ENCODE results near the gene FGF3. TPM values are rescaled to one million over a fixed set of nuclear protein-coding genes. Genes with fewer than 3 reads are reported as not detected.

FGF3 gene
- polyA plus RNA-seq, 2 donors, result not detected

DNA sequence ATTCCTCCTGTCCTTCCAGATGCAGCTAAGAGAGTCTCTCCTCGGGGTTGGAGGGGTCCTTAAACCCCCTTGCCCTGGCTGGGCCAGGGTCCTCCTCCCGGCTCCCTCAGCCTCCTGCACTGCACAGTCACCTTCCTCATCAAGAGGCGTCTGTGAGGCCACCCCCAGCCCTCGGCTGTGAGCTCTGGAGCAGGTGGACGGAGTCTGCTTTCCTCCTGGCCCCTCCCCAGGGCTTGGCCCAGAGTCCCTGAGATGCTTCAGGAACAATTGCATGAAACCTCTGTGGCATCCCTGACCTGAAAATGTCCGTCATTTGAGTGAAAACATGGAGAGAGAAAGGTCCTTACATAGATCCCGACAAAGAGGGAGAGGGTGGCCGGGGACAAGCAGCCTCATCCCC is 6.7 kb upstream of the FGF3 start:
- Histone ChIP-seq H3K27ac (ENCODE audit: low read depth in 2 of 2, low read length in 1 of 2) (no peak overlapping the region), H3K36me3 (ENCODE audit: control insufficient read depth in 2 of 2, insufficient read depth in 2 of 2, low read length in 1 of 2) (no peaks in the 10 kb centered on the region), H3K27me3 (ENCODE audit: control insufficient read depth in 1 of 2, insufficient read depth in 2 of 2, low read length in 2 of 2) (no peaks in the 10 kb centered on the region), H3K9me3 (ENCODE audit: control insufficient read depth in 2 of 2, insufficient read depth in 1 of 2, low read depth in 1 of 2, low read length in 1 of 2) (peaks cover 0 to 4% of the 10 kb centered on the region in 2 donors), H3K4me1 (ENCODE audit: control insufficient read depth in 2 of 2, insufficient read depth in 2 of 2, low read length in 1 of 2) (no peaks in the 10 kb centered on the region), H3K4me3 (ENCODE audit: low read depth in 1 of 2, low read length in 2 of 2) (no peak overlapping the region)
- WGBS, 2 donors, result 47 to 60% methylated on average over 8 of the region's 8 CpGs

DNA sequence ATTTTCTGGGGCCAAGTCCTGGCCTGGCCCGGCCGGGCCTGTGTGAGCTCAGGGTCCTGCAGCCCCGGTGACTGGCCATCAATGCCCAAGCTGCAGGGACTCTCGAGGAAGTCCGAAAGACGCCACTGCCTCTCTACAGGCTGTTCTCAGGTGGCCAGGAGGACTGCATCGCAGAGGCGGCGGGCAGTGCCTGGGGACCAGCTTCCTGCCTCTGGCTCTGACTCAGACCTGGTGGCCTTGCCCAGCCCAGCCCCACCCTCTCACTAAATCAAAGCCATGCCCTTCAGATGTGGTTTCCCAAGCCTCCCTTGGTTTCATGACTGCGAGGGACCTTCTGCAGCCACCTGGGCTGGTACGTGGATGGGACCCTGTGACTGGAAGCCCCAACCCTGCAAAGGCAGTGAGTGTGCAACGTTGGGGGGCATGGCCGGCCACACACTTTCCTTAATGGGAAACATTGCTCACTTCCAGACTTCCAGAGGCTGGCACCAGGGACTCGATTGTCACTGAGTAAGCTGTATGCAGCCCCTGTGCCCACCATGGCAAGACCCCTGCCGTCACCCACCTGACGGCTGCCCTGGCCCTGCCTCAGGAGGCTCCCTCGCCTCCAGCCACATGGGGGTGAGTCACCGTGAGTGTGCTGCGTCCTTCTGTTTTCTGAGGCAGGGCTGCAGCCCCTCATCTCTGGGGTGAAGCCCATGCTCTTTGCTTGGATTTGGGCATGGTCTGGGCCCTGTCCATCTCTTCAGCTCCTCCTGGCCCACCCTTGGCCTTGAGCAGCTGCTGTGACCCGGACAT is 6.0 kb upstream of the FGF3 start:
- no peaks in the 10 kb centered on the region for H3K4me1 ChIP-seq (ENCODE audit: control insufficient read depth in 2 of 2, insufficient read depth in 2 of 2, low read length in 1 of 2)
- H3K27me3 ChIP-seq (ENCODE audit: control insufficient read depth in 1 of 2, insufficient read depth in 2 of 2, low read length in 2 of 2), result peaks cover under 1 to 4% of the 10 kb centered on the region in 2 donors
- H3K9me3 ChIP-seq (ENCODE audit: control insufficient read depth in 2 of 2, insufficient read depth in 1 of 2, low read depth in 1 of 2, low read length in 1 of 2), result peaks cover 0 to 4% of the 10 kb centered on the region in 2 donors
- H3K4me3 ChIP-seq (ENCODE audit: low read depth in 1 of 2, low read length in 2 of 2), result no peak overlapping the region
- H3K36me3 ChIP-seq (ENCODE audit: control insufficient read depth in 2 of 2, insufficient read depth in 2 of 2, low read length in 1 of 2), result no peaks in the 10 kb centered on the region
- no peak overlapping the region for H3K27ac ChIP-seq (ENCODE audit: low read depth in 2 of 2, low read length in 1 of 2)
- 69 to 72% methylated on average over 20 of the region's 20 CpGs for WGBS, 2 donors

DNA sequence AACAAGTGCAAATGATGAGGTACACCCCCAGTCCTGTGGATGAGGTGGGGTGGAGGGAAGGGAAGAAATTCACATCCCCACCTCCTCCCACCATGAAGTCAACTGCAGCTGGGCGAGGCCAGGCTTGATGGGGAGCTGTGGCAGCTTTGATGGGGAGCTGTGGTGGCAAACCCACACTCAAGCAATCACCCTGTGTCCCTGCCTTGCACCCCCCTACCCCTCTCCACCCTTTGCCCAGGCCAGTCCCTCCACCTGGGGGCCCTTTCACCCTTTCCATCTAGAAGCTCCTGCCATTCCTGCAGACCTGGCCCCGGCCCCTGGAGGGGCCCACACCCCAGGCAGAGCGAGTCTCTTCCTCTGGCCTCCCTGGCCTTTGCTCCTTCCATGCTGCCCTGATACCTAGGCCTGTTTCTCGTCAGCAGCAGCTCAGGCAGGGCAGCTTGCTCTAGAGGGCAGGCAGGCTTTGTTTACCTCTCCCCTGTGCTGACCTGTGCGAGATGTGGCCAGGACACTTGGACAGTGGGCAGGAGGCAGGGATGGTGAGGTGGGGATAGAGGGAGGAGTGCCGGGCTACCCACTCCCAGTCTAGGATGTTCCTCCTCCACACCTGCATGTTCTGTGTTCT is 4.5 kb upstream of the FGF3 start:
- WGBS, 2 donors, result 57 to 60% methylated on average over 6 of the region's 6 CpGs
- Histone ChIP-seq H3K27me3 (ENCODE audit: control insufficient read depth in 1 of 2, insufficient read depth in 2 of 2, low read length in 2 of 2) (peaks cover 7 to 12% of the 10 kb centered on the region in 2 donors), H3K27ac (ENCODE audit: low read depth in 2 of 2, low read length in 1 of 2) (no peak overlapping the region), H3K4me1 (ENCODE audit: control insufficient read depth in 2 of 2, insufficient read depth in 2 of 2, low read length in 1 of 2) (no peaks in the 10 kb centered on the region), H3K4me3 (ENCODE audit: low read depth in 1 of 2, low read length in 2 of 2) (no peak overlapping the region), H3K9me3 (ENCODE audit: control insufficient read depth in 2 of 2, insufficient read depth in 1 of 2, low read depth in 1 of 2, low read length in 1 of 2) (peaks cover 0 to 4% of the 10 kb centered on the region in 2 donors), H3K36me3 (ENCODE audit: control insufficient read depth in 2 of 2, insufficient read depth in 2 of 2, low read length in 1 of 2) (no peaks in the 10 kb centered on the region)

DNA sequence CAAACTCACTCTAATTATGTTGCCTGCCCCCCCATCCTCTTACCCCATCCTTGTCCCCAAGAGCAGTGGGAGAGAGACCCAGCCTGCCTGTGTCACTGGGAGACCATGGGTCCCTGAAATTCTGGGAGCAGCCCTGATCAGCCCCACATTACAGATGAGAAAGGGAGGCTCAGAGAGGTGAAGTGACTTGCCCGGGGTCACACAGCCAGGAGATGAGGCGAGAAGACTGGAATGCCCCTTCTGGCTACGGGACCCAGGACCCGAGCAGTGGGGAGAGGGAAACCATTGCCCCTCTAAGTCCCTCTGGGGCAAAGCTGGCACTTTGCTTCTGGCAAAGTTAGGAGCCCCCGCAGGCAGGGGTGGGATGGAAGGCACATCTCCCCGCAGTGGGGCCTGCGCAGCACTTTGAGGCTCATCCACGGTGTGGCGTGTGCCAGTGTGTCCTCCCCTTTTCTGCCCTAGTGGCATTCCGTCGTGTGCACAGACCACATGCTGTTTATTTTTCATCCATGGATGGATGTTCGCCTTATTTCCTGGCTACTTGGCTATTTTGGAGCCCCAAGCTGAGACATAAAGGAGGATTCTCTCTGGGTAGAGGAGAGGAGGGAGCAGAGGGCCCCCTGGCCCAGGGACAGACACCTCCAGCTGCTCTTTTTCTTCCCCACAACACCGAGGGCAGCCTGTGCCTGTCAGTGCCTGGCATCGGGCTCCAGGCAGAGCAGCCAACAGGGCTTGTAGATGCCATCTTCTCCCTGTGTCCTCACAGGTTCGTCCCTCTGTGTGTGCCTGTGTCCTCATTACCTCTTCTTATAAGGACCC is 3.7 kb upstream of the FGF3 start:
- Histone ChIP-seq H3K4me3 (ENCODE audit: low read depth in 1 of 2, low read length in 2 of 2) (no peak overlapping the region), H3K4me1 (ENCODE audit: control insufficient read depth in 2 of 2, insufficient read depth in 2 of 2, low read length in 1 of 2) (no peaks in the 10 kb centered on the region), H3K27ac (ENCODE audit: low read depth in 2 of 2, low read length in 1 of 2) (no peak overlapping the region), H3K36me3 (ENCODE audit: control insufficient read depth in 2 of 2, insufficient read depth in 2 of 2, low read length in 1 of 2) (no peaks in the 10 kb centered on the region), H3K27me3 (ENCODE audit: control insufficient read depth in 1 of 2, insufficient read depth in 2 of 2, low read length in 2 of 2) (peaks cover 14 to 17% of the 10 kb centered on the region in 2 donors), H3K9me3 (ENCODE audit: control insufficient read depth in 2 of 2, insufficient read depth in 1 of 2, low read depth in 1 of 2, low read length in 1 of 2) (peaks cover 0 to 4% of the 10 kb centered on the region in 2 donors)
- 59 to 67% methylated on average over 15 of the region's 15 CpGs for WGBS, 2 donors

DNA sequence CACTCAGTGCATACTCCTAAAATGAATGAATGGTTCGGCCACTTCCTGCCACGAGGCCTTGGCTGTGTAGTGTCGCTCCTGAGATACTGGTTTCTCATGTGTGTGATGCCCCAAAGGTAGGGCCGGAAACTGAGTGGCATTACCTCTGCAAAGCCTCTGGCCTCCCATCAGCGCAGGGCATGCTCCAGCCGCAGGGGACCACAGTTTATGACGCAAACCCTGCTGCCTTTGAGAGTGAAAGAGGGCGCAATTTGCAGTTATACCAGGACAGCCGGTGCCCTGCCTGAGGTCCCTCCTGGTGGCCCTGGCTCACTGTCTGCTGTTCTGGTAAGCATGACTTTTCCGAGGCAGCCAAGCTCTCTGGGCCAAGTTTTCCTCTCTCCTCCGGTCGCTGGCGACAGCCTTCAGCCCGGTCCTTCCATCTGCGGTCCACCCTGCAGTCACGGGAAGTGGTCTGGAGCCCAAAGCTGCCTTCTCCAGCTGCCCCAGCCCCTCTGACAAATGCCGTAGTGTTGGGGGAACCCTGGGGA is 2.4 kb upstream of the FGF3 start:
- peaks cover 0 to 2% of the 10 kb centered on the region in 2 donors for H3K4me1 ChIP-seq (ENCODE audit: control insufficient read depth in 2 of 2, insufficient read depth in 2 of 2, low read length in 1 of 2)
- 71 to 76% methylated on average over 17 of the region's 17 CpGs for whole genome bisulfite sequencing, 2 donors
- H3K27me3 ChIP-seq (ENCODE audit: control insufficient read depth in 1 of 2, insufficient read depth in 2 of 2, low read length in 2 of 2), result peaks cover 17 to 18% of the 10 kb centered on the region in 2 donors
- no peak overlapping the region for H3K27ac ChIP-seq (ENCODE audit: low read depth in 2 of 2, low read length in 1 of 2)
- peaks cover 0 to 2% of the 10 kb centered on the region in 2 donors for H3K9me3 ChIP-seq (ENCODE audit: control insufficient read depth in 2 of 2, insufficient read depth in 1 of 2, low read depth in 1 of 2, low read length in 1 of 2)
- H3K36me3 ChIP-seq (ENCODE audit: control insufficient read depth in 2 of 2, insufficient read depth in 2 of 2, low read length in 1 of 2), result no peaks in the 10 kb centered on the region
- H3K4me3 ChIP-seq (ENCODE audit: low read depth in 1 of 2, low read length in 2 of 2), result no peak overlapping the region

DNA sequence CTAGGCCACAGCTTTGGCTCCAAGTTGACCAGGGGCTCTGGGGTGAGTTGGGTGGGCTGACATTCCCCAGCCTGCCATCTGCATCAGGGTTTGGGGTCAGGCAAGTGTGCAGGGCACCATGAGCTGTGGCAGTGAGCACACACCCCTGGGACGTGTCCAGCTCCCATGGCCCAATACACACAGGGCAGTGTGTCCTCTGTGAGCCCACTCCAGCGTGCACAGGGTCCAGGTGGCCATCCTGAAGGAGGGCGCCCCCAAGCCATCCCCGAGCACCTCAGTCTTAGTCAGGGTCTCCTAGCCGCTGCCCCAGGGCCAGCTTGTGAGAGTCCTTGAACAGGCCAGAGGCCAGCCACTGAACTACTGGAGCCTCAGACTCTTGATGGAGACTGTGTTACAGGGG is 1.2 kb upstream of the FGF3 start:
- no peak overlapping the region for H3K4me3 ChIP-seq (ENCODE audit: low read depth in 1 of 2, low read length in 2 of 2)
- H3K4me1 ChIP-seq (ENCODE audit: control insufficient read depth in 2 of 2, insufficient read depth in 2 of 2, low read length in 1 of 2), result peaks cover 0 to 2% of the 10 kb centered on the region in 2 donors
- peaks cover 20 to 22% of the 10 kb centered on the region in 2 donors for H3K27me3 ChIP-seq (ENCODE audit: control insufficient read depth in 1 of 2, insufficient read depth in 2 of 2, low read length in 2 of 2)
- H3K36me3 ChIP-seq (ENCODE audit: control insufficient read depth in 2 of 2, insufficient read depth in 2 of 2, low read length in 1 of 2), result no peaks in the 10 kb centered on the region
- 77 to 84% methylated on average over 5 of the region's 5 CpGs for WGBS, 2 donors
- peaks cover 0 to 2% of the 10 kb centered on the region in 2 donors for H3K9me3 ChIP-seq (ENCODE audit: control insufficient read depth in 2 of 2, insufficient read depth in 1 of 2, low read depth in 1 of 2, low read length in 1 of 2)
- no peak overlapping the region for H3K27ac ChIP-seq (ENCODE audit: low read depth in 2 of 2, low read length in 1 of 2)

DNA sequence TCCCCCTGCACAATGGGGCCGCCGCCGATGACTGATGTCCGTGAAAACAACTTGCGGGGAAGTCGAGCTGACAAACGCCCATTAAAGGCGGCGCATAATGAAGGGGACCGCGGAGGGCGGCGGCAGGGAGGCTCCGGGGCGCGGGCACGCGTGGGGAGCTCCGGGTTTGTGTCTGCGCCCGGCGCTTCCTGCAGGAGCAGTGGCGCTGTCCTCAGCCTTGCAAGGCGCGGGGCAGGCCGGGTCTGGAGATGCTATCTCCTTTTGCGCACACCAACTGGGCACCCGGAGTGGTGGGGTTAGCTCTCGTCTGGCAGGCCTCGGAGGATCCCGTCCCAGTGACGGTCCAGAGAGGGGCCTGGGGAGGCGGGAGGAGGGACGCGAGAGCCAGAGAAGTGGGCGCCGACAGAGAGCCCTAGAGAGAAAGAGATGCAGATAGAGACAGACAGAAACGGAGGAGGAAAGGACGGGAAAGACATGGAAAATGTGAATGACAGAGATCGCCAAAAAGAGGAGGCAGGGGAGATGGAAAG is 390 bp upstream of the FGF3 start:
- WGBS, 2 donors, result 4 to 6% methylated on average over 37 to 40 of the region's 40 CpGs
- Histone ChIP-seq H3K9me3 (ENCODE audit: control insufficient read depth in 2 of 2, insufficient read depth in 1 of 2, low read depth in 1 of 2, low read length in 1 of 2) (peaks cover 0 to 2% of the 10 kb centered on the region in 2 donors), H3K27me3 (ENCODE audit: control insufficient read depth in 1 of 2, insufficient read depth in 2 of 2, low read length in 2 of 2) (peaks cover 20 to 24% of the 10 kb centered on the region in 2 donors), H3K4me3 (ENCODE audit: low read depth in 1 of 2, low read length in 2 of 2) (no peak overlapping the region), H3K36me3 (ENCODE audit: control insufficient read depth in 2 of 2, insufficient read depth in 2 of 2, low read length in 1 of 2) (no peaks in the 10 kb centered on the region), H3K27ac (ENCODE audit: low read depth in 2 of 2, low read length in 1 of 2) (no peak overlapping the region), H3K4me1 (ENCODE audit: control insufficient read depth in 2 of 2, insufficient read depth in 2 of 2, low read length in 1 of 2) (peaks cover 0 to 2% of the 10 kb centered on the region in 2 donors)

DNA sequence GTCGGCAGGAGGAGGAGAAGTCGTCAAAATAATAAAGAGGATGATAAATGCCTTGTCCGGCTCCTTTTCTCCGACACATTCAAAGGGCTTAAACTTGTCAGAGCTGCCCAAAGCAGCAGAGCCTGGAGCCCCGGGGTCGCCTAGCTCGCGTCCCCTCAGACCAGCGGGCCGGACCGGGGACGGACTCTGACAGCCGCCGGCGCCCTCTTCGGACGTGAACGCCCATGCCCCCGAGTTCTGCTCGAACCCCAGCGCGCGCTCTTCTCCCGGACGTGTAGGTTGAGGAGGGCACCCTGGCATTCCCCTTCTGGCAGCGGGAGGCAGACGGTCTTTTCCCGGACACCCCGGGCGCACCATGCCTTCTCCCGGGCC is 999 bp downstream of the FGF3 start:
- H3K9me3 ChIP-seq (ENCODE audit: control insufficient read depth in 2 of 2, insufficient read depth in 1 of 2, low read depth in 1 of 2, low read length in 1 of 2), result no peaks in the 10 kb centered on the region
- H3K36me3 ChIP-seq (ENCODE audit: control insufficient read depth in 2 of 2, insufficient read depth in 2 of 2, low read length in 1 of 2), result no peaks in the 10 kb centered on the region
- no peak overlapping the region for H3K27ac ChIP-seq (ENCODE audit: low read depth in 2 of 2, low read length in 1 of 2)
- WGBS, 2 donors, result 0 to 3% methylated on average over 31 of the region's 31 CpGs
- H3K4me3 ChIP-seq (ENCODE audit: low read depth in 1 of 2, low read length in 2 of 2), result no peak overlapping the region
- peaks cover 0 to 2% of the 10 kb centered on the region in 2 donors for H3K4me1 ChIP-seq (ENCODE audit: control insufficient read depth in 2 of 2, insufficient read depth in 2 of 2, low read length in 1 of 2)
- peaks cover 20 to 24% of the 10 kb centered on the region in 2 donors for H3K27me3 ChIP-seq (ENCODE audit: control insufficient read depth in 1 of 2, insufficient read depth in 2 of 2, low read length in 2 of 2)
